HFF-Myc (cell line): ENCODE data around the gene VPS35L.

Source experiments
- DNase-seq: peaks from one replicate; pipeline ENCODE4 v3.0.0-alpha.2; 2011; ENCODE audit warnings: low read depth; ENCODE audit errors: extremely low read depth
- H3K4me3 ChIP-seq: replicated peaks from 2 replicates; pipeline ENCODE4 v1.5.1; 2011; ENCODE audit warnings: low read depth, mild to moderate bottlenecking, control low read depth, low read length
- TF ChIP-seq, protein P1 (sequence below): IDR thresholded peaks from 2 replicates; pipeline ENCODE4 v1.5.1; 2012; ENCODE audit warnings: mild to moderate bottlenecking, low read depth, low read length, control low read depth; ENCODE audit errors: missing control alignments

The VPS35L gene

DNA sequence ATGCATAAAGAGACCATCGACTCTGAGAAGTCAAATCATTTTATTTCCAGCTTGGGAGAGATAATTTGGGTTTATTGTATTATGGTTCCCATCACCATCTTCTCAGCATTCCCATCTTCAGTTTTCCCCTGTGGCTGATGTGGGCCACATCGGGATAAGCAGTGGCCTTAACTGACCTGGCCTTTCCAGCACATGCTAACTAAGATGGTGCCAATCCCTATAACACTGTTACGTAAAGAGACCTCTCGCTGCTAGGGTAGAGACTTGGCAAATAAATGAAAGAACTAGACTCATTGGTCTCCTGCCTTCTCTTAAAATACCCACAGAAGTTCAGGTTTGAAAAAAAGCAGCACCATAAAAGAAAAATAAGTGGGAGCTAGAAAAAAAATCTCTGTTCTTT is 49.4 kb downstream of the VPS35L start:
- TF ChIP-seq, protein P1, sequence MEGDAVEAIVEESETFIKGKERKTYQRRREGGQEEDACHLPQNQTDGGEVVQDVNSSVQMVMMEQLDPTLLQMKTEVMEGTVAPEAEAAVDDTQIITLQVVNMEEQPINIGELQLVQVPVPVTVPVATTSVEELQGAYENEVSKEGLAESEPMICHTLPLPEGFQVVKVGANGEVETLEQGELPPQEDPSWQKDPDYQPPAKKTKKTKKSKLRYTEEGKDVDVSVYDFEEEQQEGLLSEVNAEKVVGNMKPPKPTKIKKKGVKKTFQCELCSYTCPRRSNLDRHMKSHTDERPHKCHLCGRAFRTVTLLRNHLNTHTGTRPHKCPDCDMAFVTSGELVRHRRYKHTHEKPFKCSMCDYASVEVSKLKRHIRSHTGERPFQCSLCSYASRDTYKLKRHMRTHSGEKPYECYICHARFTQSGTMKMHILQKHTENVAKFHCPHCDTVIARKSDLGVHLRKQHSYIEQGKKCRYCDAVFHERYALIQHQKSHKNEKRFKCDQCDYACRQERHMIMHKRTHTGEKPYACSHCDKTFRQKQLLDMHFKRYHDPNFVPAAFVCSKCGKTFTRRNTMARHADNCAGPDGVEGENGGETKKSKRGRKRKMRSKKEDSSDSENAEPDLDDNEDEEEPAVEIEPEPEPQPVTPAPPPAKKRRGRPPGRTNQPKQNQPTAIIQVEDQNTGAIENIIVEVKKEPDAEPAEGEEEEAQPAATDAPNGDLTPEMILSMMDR = no peak
- no peak overlapping the region for H3K4me3 ChIP-seq
- no peak for DNase-seq

DNA sequence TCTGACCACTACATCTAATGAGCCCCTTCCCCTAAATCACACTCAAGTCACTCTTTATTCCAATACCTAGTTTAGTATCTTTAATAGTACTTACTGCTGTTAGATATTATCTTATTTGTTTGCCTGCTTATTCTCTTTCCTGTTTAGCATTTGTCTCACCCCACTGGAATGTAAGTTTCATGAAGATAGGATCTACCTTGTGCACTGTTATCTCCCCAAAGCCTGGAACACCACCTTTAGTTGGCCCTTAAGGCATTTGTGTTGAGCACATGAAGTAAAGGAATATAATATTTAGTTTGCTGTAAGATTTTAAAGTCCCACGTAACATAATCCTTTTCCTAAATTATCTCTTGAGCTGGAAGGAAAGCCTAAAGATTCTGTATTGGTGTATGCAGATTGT is 50.2 kb downstream of the VPS35L start:
- TF ChIP-seq, protein P1 = no peak
- DNase-seq = no peak
- no peak overlapping the region for H3K4me3 ChIP-seq

DNA sequence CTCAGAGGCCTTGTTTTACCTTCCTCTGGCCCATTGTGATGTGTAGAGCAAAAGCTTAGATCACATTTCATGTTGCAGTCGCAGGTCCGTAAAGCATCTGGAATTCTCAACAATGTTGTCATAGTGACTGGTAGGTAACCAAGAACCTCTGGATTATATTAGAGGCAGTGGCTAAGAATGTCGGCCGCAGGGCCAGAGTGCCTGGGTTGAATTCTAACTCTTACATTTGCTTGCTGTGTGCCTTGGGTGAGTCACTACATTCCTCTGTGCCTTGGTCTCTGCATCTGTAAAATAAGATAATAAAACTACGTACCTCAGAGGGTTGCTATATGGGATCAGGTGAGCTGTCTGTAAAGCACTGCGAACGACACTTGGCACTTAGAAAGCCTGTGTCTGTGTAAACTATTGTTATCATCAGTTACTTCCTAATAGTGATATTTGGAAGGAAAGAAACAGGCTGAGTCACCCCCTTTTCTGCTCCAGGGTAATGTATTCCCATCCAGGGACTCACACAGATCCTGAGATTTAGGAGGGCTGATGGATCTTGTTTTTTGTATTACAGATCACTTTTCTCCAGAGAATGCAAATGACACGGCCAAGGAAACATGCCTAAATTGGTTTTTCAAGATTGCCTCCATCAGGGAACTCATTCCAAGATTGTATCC is 52.2 kb downstream of the VPS35L start:
- peak; percentile 52 for DNase-seq
- TF ChIP-seq, protein P1 = no peak
- no peak overlapping the region for H3K4me3 ChIP-seq

DNA sequence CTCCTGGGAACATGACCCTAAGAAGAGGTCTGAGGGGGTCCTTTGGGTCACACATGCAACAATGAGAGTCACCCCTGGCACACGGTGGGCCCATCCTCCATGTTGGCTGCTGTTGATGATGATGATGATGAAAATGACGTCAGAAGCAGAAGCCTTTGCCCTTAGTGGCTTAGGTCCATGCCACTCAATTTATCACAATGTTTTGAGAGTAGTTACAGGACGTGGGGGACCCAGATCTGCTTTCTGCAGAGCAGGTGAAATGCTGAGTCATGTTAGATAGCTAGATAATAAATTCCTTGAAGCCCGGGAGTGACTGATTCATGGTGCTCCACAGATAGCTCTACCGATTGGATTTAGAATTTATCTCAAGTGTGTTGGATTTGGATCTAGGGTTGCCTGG is 53.9 kb downstream of the VPS35L start:
- H3K4me3 ChIP-seq = no peak overlapping the region
- no peak for DNase-seq
- TF ChIP-seq, protein P1 = no peak

DNA sequence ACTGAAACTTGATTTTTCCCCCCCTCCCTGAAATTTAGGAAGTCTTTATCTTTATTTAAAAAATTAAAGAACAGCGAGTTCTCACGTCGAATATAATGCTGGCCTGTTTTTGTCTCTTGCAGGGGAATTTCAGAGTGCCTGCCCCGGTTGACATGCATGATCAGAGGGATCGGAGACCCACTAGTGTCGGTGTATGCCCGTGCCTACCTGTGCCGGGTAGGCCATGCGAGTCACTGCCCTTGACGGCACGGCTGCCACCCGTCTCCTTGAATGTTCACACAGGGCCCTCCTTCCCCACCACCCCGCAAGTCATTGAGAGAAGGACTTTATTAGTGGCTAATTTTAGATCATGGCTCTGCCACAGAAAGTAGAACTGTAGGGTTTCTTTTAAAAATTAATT is 54.7 kb downstream of the VPS35L start:
- DNase-seq = no peak
- H3K4me3 ChIP-seq = no peak overlapping the region
- TF ChIP-seq, protein P1 = no peak

DNA sequence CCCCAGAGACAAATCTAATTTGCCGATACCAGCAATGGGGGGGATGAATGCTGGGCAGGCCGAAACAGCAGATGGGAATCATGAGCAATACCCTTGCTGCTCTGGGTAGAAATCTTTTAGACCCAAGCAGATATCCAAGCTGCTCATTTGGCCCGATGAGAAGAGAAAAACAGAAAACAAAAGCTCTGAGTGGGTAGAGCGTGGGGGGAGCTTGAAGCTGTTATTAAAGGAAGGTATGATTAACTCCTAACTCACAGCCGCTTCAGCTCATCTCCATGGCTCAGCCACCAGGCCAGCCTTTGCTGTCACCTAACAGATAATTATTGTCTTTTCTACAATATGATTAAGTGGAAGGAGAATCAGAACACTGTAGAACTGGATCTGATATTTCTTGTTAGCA is 58.3 kb downstream of the VPS35L start:
- TF ChIP-seq, protein P1 = no peak
- DNase-seq = no peak

DNA sequence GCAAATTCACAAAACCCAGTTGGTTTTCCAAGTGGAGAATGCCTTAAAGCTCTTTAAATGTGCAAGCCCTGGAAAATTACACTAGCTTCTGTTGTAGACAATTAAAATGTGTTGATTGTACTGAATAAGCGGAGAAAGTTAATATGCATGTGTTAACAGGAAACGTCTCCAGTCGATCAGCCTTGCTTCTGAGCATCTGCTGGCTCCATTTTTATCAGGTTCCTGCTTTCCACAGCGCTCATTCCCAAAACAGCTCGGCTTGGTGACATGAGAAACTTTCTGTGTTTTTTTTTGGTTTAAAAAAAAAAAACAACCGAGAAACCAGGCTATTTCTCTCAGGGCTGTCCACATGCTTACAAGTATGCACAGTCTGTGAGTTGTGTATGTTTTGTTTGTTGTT is 60.7 kb downstream of the VPS35L start:
- no peak for DNase-seq
- TF ChIP-seq, protein P1 = no peak
- no peak overlapping the region for H3K4me3 ChIP-seq

More for the DNA sequence above, 58.3 kb downstream of the VPS35L start:
- H3K4me3 ChIP-seq = no peak overlapping the region
